Spinal cord (tissue), 10 donors: Measurements from ENCODE around the gene MEIS3. TPM values are rescaled to one million over a fixed set of nuclear protein-coding genes. Genes with fewer than 3 reads are reported as not detected.
"Not testable (repeated sequence)": the region's sequence is repeated elsewhere in the genome, so short reads cannot be mapped to it uniquely, and the experiment has no call there.

Experiments
- DNase-seq, 6 donors: peaks; one replicate each; pipeline versions ENCODE4 v3.0.0 to v3.0.0-alpha.2; 2013 to 2015; ENCODE audit warnings: low spot score in 6 of 6, low read depth in 4 of 6
- H3K27ac ChIP-seq: one replicate; pipeline ENCODE4 v1.5.1; 2013; ENCODE audit warnings: low read depth, low read length, control low read depth
- H3K27me3 ChIP-seq: one replicate; pipeline ENCODE4 v1.6.1; 2013; ENCODE audit warnings: low read length; ENCODE audit not compliant: control insufficient read depth, insufficient read depth
- H3K36me3 ChIP-seq: one replicate; pipeline ENCODE4 v1.6.1; 2013; ENCODE audit warnings: low read length; ENCODE audit not compliant: control insufficient read depth, insufficient read depth
- H3K4me1 ChIP-seq: one replicate; pipeline ENCODE4 v1.6.1; 2013; ENCODE audit warnings: low read length; ENCODE audit not compliant: control insufficient read depth, insufficient read depth
- H3K4me3 ChIP-seq: one replicate; pipeline ENCODE4 v1.5.1; 2013; ENCODE audit warnings: low read depth, low read length, control low read depth
- H3K9me3 ChIP-seq: one replicate; pipeline ENCODE4 v1.6.1; 2013; ENCODE audit warnings: low read length; ENCODE audit not compliant: control insufficient read depth, insufficient read depth
- WGBS: methylation state at CpG from one replicate; pipeline ENCODE4 v1.1.5; 2013; ENCODE audit warnings: missing lambda C conversion rate; ENCODE audit not compliant: insufficient coverage; 5-methylcytosine and 5-hydroxymethylcytosine counted together
- polyA plus RNA-seq, 2 donors: library from polyadenylated mRNA; unstranded; fragments of 120-200 nt; gene quantifications; one replicate each; pipeline ENCODE4 v1.2.1, GENCODE V29; 2013; ENCODE audit not compliant: insufficient read length in 2 of 2
- total RNA-seq, 2 donors: library from RNA; depleted of rRNA in 1 of 2; stranded (reverse); fragments of 120-200 nt in 1 of 2; fragments of >200 nt in 1 of 2; gene quantifications; one replicate each; pipeline versions ENCODE4 v1.2.3 to v1.2.4, GENCODE V29; 2013 to 2014
- donor health status: healthy.

The MEIS3 gene
- total and polyA plus RNA-seq, 4 donors, result 35.4 to 117 (median 81.5) TPM

- no peaks in the 10 kb centered on the region for H3K9me3 ChIP-seq
- 36% methylated on average over 5 of the region's 20 CpGs for WGBS
- no peak overlapping the region for H3K27ac ChIP-seq
- peaks cover 2% of the 10 kb centered on the region for H3K27me3 ChIP-seq
- H3K36me3 ChIP-seq, result no peaks in the 10 kb centered on the region
- H3K4me3 ChIP-seq, result no peak overlapping the region
- peaks cover 15% of the 10 kb centered on the region for H3K4me1 ChIP-seq
- DNase-seq, result peak in 3 of 6 donors; percentile 20 to 76 (median 41)
Measured at GRCh38 chr19:47390533-47391488, 28.5 kb downstream of the MEIS3 start.

DNA sequence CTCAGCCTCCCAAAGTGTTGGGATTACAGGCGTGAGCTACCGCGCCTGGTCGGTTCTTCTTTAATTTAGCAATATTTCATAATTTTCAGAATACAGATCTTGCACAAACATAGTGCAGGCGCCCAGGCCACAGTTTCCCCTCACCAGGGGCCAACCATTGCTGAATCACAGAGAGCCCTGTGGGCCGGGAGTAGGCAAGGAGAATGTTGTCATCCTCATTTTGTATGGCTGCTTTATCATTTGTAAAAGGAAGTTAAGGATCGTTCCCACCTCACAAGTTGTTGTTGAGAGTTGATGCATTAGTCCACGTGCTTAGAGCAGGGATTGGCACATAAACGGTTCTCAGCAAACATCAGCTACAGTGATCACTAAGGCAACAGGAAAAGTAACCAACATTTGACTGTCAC is 30.2 kb downstream of the MEIS3 start:
- Histone ChIP-seq H3K9me3 (no peaks in the 10 kb centered on the region), H3K27me3 (peaks cover 2% of the 10 kb centered on the region), H3K27ac (no peak overlapping the region), H3K36me3 (no peaks in the 10 kb centered on the region), H3K4me3 (no peak overlapping the region), H3K4me1 (peaks cover 15% of the 10 kb centered on the region)
- no CpG with 5 or more reads among the region's 9 CpGs for WGBS
- DNase-seq, result no peak

DNA sequence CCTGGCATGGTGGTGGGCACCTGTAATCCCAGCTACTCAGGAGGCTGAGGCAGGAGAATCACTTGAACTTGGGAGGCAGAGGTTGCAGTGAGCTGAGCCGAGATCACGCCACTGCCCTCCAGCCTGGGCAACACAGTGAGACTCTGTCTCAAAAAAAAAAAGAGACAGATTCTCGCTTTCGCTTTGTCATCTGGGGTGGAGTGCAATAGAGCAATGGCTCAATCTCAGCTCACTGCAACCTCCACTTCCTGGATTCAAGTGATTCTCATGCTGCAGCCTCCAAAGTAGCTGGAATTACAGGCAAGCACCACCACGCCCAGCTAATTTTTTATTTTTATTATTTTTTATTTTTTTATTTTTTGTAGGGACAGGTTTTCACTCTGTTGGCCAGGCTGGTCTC is 30.6 kb downstream of the MEIS3 start:
- 98% methylated on average over 4 of the region's 5 CpGs for WGBS
- H3K27ac ChIP-seq, H3K4me3 ChIP-seq, H3K9me3 ChIP-seq, DNase-seq, H3K36me3 ChIP-seq, H3K27me3 ChIP-seq: not testable (repeated sequence)
- H3K4me1 ChIP-seq, result peaks cover 15% of the 10 kb centered on the region

GRCh38 chr19:47387623-47388022 is 31.7 kb downstream of the MEIS3 start:
- H3K4me1 ChIP-seq, result peaks cover 15% of the 10 kb centered on the region
- not testable (repeated sequence) for H3K4me3 ChIP-seq, H3K9me3 ChIP-seq, H3K27ac ChIP-seq, H3K36me3 ChIP-seq, H3K27me3 ChIP-seq, DNase-seq
- 80% methylated on average over 1 of the region's 3 CpGs for WGBS

DNA sequence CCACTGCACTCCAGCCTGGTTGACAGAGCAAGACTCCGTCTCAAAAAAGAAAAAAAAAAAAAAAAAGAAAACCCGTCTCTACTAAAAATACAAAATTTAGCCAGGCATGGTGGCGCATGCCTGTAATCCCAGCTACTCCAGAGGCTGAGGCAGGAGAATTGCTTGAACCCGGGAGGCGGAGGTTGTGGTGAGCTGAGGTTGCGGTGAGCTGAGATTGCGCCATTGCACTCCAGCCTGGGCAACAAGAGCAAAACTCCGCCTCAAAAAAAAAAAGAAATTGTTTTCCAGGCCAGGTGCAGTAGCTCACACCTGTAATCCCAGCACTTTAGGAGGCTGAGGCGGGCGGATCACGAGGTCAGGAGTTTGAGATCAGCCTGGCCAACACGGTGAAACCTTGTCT is 32.7 kb downstream of the MEIS3 start:
- 85% methylated on average over 10 of the region's 12 CpGs for WGBS
- Histone ChIP-seq H3K4me1 (peaks cover 13% of the 10 kb centered on the region), H3K36me3 (peaks cover 11% of the 10 kb centered on the region)
- not testable (repeated sequence) for H3K27ac ChIP-seq, H3K27me3 ChIP-seq, H3K9me3 ChIP-seq, DNase-seq, H3K4me3 ChIP-seq

DNA sequence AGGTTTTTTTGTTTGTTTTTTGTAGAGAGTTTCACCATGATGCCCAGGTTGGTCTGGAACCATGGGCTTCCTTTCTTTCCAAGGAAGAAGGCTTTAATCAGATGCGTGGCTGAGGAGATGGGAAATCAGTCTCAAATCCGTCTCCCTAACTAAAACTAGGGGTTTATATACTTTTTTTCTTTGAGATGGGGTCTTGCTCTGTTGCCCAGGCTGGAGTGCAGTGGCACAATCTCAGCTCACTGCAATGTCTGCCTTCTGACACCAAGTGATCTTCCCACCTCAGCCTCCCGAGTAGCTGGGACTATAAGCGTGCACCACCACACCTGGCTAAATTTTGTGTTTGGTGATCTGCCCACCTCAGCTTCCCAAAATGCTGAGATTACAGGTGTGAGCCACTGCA is 34.8 kb downstream of the MEIS3 start:
- H3K27ac ChIP-seq, H3K4me3 ChIP-seq, DNase-seq, H3K27me3 ChIP-seq, H3K9me3 ChIP-seq, H3K4me1 ChIP-seq: not testable (repeated sequence)
- peaks cover 31% of the 10 kb centered on the region for H3K36me3 ChIP-seq
- WGBS, result 85% methylated on average over 2 of the region's 4 CpGs

DNA sequence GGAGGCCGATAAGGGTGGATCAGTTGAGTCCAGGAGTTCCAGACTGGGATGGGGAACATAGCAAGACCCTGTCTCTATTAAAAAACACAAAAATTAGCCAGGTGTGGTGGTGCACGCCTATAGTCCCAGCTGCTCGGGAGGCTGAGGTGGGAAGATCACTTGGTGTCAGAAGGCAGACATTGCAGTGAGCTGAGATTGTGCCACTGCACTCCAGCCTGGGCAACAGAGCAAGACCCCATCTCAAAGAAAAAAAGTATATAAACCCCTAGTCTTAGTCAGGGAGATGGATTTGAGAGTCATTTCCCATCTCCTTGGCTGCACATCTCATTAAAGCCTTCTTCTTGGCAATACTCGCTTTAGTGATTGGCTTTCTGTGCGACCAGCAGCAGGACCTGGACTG is 35.4 kb downstream of the MEIS3 start:
- 100% methylated on average over 1 of the region's 5 CpGs for WGBS

GRCh38 chr19:47381653-47382279 is 37.6 kb downstream of the MEIS3 start:
- Histone ChIP-seq H3K36me3 (peaks cover 56% of the 10 kb centered on the region), H3K4me1 (peaks cover 12% of the 10 kb centered on the region), H3K9me3 (no peaks in the 10 kb centered on the region), H3K4me3 (no peak overlapping the region), H3K27ac (no peak overlapping the region), H3K27me3 (no peaks in the 10 kb centered on the region)
- no peak for DNase-seq
- WGBS, result 86% methylated on average over 8 of the region's 11 CpGs

More for the DNA sequence above, 35.4 kb downstream of the MEIS3 start:
- not testable (repeated sequence) for H3K4me1 ChIP-seq, H3K4me3 ChIP-seq, H3K9me3 ChIP-seq, DNase-seq, H3K27ac ChIP-seq, H3K27me3 ChIP-seq
- peaks cover 37% of the 10 kb centered on the region for H3K36me3 ChIP-seq

GRCh38 chr19:47381121-47381520 is 38.2 kb downstream of the MEIS3 start:
- H3K4me1 ChIP-seq, result peaks cover 12% of the 10 kb centered on the region
- DNase-seq, result no peak
- H3K27ac ChIP-seq, result no peak overlapping the region
- WGBS, result 90% methylated on average over 14 of the region's 14 CpGs
- H3K36me3 ChIP-seq, result peaks cover 63% of the 10 kb centered on the region
- no peaks in the 10 kb centered on the region for H3K27me3 ChIP-seq
- no peaks in the 10 kb centered on the region for H3K9me3 ChIP-seq
- H3K4me3 ChIP-seq, result no peak overlapping the region
